COLO668 (cell line): ENCODE results near the gene HDDC3.
"Not testable (repeated sequence)": the region's sequence is repeated elsewhere in the genome, so short reads cannot be mapped to it uniquely, and the experiment has no call there.

ENCODE experiments used
- DNase-seq: peaks from one replicate; lab custom pipeline; 2025; ENCODE audit not compliant: unreplicated experiment; lab: John Stamatoyannopoulos, UW

HDDC3 gene

DNA sequence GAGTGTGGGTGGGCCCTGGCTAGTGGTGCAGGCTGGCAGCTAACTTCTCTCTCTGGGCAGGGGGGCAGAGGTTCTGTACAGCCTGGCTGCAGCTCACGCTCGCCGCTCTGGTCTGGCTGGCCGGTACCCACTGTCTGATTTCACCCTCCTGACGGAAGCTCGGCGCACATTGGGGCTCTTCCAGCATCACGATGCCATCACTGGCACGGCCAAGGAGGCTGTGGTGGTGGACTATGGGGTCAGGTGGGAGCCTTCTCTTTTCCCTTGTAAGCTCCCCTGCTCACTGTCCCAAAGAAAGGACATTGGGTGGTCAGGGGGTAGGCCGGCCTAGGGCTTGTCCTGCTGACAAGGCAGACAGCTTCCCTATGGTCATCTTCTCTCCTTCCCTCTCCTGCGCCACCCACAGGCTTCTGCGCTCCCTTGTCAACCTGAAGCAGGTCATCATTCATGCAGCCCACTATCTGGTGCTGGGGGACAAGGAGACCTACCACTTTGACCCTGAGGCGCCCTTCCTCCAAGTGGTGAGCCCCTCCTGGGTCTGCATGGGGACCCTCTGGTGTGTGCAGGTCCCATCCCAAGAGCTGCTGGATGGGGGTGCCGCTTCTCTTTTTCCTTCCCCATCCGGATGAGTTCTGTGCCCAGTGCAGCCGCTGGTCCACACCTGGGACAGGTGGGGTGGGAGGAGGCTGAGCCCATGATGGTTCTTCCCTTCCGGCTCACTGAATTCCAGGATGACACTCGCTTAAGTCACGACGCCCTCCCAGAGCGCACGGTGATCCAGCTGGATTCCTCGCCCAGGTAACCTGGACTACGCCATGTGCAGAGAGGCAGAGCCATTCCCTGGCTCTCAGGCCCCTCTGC is 21.7 kb downstream of the HDDC3 start:
- DNase-seq: no peak

DNA sequence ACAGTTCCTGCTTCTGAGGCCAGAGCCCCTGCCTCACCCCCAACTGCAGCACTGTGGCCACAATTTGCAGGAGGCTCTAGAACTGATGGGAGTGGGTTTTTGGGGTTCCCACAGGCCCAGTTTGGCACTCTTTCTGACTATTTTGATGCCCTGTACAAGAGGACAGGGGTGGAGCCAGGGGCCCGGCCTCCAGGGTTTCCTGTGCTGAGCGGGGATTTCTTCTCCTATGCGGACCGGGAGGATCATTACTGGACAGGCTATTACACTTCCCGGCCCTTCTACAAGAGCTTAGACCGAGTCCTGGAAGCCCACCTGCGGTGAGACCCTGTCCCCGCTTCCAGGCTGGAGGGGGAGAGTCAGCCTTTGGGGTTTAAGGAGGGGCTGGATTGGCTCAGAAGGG is 22.4 kb downstream of the HDDC3 start:
- DNase-seq: no peak

DNA sequence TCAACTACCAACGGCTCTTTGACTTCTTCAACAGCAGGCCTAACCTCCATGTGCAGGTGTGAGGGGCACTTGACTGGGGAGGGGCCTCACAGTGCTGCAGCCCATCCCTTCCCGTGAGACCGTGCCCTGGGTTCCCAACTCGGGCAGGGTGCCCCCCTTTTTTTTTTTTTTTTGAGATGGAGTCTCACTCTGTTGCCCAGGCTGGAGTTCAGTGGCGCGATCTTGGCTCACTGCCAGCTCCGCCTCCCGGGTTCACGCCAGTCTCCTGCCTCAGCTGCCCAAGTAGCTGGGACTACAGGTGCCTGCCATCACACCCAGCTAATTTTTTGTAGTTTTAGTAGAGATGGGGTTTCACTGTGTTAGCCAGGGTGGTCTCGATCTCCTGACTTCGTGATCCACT is 22.9 kb downstream of the HDDC3 start:
- DNase-seq: not testable (repeated sequence)

DNA sequence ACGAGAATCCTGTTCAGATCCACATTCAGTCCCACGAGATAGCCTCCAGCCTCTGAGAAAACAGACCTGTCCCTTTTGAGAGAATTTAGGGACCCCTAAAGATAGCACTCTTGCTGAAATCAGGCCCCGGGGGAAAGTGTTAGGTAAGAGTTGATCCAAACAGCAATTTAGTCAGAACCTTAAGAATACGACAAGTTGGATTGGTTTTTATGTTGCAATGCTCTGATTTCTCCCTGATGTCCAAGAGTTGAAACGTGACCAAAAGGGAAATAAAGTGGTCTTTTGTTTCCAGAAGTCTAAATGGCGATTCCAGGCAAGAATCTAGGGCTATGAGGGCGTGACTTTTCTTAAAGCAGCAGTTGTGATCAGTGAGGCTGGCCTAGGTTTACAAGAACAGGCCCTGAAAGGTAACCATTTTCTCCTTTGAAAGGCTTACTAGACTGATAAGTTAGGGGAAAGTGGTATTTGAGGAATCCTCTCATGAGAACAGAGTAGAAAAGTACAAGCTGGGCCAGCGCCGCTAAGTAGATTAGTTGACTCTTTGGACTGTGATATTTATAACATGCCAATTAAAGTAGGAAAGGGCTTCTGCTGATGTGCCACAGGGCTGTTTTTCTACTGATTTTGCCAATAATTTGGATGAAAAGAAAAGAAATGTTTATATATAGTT is 24.4 kb downstream of the HDDC3 start:
- DNase-seq: no peak

DNA sequence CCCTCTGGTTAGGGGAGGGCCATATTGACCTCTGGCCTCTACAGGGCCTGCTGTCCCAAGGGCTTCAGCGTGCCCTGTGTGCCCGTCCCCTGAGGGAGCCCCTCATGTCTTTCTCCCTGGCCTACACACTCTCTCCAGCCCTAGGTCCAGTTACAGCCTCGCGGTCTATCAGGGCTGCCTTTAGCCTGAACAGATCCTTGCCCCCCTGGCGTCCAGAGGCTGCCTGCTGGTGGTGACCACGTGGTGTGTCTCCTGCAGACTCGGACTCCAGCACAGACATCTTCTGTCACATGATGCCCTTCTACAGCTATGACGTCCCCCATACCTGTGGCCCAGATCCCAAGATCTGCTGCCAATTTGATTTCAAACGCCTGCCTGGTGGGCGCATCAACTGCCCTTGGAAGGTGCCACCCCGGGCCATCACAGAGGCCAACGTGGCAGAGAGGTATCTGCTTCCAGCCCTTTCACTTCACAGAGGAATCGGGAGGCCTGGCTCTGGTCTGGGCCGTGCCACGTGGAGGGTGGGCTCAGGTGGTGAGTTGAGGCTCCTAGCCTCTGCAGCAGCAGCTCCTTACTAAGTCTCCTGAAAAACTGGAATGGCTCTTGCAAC is 25.2 kb downstream of the HDDC3 start:
- DNase-seq: no peak

DNA sequence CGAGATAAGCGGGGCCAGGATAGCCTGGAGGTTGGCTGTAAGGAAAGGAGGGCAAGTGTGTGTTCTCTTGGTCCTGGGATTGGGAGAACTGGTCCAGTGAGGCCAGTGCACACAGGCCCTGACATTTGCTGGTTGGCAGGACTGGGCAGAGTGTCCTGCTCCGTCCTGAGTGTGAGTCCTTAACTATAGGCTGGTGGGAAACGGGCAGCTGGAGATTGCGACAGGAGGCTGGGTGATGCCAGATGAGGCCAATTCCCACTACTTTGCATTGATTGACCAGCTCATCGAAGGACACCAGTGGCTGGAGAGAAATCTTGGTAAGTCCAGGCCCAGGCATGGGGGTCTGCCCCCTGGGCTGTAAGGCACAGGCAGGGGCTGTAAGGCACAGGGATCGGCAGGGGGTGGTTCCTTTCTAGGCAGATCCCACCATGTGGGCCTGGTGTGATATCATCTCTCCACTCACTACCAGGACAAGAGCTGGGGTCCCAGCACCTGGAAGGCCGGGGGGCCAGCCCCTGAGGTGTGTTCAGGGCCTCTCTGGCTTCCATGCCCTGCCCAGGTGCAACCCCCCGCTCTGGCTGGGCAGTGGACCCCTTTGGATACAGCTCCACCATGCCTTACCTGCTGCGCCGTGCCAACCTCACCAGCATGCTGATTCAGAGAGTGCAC is 26.0 kb downstream of the HDDC3 start:
- DNase-seq: no peak

DNA sequence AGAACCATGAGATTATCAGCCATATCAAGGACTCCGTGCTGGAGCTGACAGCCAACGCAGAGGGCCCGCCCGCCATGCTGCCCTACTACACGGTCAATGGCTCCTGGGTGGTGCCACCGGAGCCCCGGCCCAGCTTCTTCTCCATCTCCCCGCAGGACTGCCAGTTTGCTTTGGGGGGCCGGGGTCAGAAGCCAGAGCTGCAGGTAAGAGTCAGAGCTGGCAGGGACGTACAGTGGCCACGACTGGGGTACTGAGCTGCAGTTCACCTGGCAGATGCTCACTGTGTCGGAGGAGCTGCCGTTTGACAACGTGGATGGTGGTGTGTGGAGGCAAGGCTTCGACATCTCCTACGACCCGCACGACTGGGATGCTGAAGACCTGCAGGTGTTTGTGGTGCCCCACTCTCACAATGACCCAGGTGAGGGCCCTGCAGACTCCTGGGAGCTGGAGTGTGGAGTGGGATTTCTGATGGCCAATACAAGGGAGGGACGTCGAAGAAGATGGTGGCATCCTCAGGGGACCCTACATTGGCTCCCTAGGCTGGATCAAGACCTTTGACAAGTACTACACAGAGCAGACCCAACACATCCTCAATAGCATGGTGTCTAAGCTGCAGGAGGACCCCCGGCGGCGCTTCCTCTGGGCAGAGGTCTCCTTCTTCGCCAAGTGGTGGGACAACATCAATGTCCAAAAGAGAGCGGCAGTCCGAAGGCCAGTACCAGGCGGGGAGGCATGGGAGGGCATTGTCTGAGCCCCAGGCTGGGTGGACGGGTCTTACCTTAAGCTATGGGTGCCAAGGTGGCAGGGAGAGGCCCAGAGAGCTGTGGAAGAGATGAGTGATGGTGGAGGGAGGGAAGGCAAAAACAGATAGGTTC is 26.8 kb downstream of the HDDC3 start:
- DNase-seq: no peak

DNA sequence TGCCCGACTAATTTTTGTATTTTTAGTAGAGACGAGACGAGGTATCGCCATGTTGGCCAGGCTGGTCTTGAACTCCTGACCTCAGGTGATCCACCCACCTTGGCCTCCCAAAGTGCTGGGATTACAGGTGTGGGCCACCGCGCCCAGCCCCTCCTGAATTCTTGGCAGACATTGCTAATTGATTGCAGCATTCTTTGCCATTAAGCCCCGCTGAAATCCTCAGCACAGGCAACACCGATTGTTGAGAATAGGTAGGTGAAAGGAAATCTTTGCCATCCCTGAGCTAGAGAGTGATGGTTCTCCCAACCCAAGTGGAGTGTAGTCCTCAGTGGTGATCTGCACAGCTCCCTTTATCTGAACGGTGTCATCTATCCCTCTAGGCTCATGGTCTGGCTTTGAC is 27.6 kb downstream of the HDDC3 start:
- no peak for DNase-seq

DNA sequence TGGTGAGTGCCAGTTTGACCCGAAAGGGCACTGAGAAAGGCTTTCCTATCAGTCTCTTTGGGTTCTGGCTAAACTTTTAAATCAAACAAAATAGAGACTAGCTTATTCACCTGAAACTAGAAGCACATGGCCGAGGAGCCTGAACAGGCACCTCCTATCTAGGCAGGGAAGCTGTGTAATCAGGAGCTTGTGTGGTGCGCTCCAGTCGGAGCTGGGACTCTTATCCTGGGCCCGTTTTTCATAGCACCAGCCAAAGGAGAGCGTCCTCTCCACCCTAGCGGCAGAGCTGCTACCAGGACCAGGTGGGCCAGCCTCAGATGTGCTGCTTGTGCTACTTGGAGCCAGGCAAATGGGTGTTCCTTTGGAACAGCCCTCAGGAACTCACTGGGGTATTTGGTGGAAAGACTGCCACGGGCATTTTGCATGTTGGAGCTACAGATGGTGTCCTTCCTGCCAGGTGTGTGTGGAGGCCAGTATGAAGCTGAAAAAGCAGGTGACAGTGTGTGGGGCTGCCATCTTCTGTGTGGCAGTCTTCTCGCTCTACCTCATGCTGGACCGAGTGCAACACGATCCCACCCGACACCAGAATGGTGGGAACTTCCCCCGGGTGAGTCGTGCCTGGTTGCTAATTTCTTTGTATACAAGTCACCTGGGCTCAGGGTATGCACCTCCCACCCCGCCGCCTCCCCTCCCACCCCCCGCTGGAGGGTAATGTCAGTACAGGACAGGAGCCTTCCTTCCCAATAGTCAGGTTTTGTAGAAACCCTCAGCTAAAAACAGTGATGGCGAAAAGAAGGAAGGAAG is 28.4 kb downstream of the HDDC3 start:
- peak; percentile 50 for DNase-seq

DNA sequence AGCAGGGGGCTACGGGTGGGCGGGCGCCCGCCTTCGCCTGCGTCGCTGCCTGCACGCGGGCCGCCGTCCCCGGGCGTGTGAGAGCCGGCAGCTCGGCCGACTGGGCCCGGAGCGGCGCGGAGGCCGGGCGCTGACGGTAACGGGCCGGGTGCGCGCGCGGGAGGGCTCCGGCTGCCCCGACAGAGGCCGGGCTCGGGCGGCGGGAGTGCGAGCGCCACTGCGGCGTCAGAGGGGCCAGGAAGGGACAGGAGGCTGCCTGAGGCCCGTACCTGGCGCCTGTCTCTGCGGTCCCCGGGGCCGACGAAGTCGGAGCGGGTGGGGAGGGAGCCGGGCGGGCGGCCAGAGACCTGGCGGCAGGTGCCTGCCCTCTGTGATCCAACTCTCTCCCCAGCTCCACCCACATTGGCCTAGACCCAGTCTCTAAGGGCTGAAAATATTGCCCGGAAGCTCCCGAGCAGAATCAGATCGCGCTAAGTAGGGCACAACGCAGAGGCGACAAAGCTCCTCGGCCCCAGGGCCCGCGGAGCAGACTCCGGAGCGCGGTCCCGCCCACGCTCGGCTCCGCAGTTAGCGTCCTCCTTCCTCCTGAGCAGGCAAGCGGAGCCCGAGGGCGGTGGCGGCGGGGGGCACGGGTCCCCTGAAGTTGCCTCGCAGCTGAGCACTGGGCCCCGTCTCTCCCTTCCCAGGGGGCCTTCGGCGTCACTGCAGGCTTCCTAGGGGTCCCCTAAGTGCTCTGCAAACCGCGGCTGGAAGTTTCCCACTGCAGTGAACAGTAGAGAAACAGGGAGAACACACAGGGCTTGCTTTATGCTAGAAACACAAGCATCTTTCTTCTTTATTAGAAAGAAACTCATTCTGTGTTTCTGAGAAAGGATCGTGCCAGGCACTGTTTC is 29.3 kb downstream of the HDDC3 start, which contains the start of gene MAN2A2:
Gene MAN2A2 (plus strand): TSS at position 463 of the 893 bp plus-strand sequence. CDS start 906 bp downstream, outside the sequence.
- peak; percentile 78 for DNase-seq

DNA sequence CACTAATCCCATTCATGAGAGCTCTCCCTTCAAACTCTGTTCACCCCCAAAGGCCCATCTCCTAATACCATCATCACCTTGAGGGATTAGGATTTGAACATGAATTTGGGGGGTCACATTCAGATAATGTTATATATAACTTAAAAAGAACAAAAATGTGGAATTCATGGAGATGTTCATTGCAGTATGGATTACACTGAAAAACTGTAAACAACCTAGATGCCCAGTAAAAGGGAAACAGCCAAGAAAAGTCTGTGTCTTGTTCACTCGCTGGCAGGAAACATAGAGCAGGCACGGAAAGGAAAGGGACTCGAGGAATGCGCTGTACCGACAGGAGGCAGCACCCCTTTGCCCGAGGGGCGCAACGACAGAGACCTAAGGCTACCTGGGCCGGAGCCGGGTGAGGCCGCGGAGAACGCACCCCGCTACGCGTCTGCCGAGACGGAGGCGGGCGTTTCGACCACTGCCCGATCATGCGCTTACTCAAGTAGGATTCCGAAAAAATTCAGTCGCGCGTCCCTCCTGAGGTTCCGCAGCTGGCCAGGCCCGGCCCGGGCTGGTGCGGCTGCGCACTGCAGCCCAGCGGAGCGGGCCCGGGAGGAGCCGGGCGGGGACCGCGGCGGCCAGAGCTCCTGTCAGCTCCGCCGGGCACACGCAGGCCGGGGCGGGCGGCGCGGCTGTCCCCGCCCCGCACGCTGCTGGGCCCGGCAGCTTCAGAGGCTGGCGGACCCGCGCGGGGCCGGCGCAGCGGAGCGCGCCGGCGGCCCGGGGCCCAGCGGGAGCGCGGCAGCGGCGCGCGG is 30.1 kb downstream of the HDDC3 start:
- DNase-seq: peak; percentile 87

DNA sequence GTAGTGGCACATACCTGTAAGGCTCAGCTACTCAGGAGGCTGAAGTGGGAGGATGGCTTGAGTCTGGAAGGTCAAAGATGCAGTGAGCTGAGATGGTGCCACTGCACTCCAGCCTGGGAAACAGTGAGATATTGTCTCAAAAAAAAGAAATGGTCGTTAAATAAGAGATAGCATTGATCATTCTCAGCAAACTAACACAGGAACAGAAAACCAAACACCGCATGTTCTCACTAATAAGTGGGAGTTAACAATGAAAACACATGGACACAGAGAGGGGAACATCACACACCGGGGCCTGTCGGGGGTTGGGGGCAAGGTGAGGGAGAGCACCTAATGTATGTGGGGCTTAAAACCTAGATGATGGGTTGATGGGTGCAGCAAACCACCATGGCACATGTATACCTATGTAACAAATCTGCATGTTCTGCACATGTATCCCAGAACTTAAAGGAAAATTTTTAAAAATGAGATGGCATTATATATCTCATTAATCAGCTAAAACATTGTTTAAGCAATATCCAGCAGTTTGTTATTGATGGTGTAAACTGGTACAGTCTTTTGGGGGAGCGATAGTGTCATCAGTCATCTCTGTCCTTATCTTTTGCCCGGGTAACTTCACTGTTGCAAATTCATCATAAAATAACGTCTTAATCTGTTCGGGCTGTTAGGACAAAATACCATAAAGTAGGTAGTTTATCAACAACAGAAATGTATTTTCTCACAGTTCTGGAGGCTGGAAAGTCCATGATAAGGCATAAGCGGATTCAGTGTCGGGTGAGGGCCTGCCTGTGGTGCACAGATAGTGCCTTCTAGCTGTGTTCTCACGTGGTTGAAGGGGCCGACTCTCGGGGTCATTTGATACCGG is 30.9 kb downstream of the HDDC3 start:
- DNase-seq: peak; percentile 7

DNA sequence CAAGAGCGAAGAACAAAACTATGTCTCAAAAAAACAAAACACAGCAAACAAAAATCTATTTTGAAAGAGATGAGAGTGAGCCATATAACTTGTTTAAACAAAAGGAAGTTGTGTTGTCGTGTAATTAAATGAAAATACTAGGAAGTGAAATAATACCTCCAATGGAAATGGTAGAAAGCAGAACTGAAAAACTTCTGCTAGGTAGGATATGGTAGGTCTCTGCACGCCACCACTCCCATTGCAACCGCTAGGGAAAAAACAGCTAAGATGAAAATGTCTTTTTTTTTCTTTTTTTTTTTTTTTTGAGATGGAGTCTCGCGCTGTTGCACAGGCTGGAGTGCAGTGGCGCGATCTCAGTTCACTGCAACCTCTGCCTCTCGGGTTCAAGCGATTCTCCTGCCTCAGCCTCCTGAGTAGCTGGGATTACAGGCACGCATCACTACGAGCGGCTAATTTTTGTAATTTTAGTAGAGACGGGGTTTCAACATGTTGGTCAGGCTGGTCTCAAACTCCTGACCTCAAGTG is 35.2 kb downstream of the HDDC3 start:
- DNase-seq: not testable (repeated sequence)

DNA sequence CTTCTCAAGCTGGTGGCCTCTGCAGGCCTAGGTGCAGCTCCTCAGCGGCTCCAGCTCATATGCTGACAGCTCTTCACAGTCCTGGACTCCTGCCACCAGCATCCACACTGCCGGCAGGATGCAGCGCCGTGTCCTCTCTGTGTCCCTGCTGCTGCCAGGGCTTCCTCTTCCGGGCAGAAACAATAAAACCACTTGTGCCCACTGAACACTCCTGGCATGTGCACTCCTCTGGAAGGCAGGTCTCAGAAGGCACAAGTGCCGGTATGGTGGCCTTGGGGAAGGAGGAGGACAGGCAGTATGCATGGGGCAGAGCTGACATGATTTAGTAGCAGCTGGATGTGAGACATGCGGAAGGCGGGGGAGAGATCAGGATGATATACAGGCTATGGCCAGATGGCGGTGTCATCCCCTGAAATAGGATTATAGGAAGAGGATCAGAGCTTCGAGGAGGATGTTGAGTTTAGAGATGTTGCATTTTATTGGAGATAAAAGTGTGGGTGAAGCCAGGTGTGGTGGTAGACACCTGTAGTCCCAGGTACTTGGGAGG is 36.7 kb downstream of the HDDC3 start:
- DNase-seq: peak; percentile 10

DNA sequence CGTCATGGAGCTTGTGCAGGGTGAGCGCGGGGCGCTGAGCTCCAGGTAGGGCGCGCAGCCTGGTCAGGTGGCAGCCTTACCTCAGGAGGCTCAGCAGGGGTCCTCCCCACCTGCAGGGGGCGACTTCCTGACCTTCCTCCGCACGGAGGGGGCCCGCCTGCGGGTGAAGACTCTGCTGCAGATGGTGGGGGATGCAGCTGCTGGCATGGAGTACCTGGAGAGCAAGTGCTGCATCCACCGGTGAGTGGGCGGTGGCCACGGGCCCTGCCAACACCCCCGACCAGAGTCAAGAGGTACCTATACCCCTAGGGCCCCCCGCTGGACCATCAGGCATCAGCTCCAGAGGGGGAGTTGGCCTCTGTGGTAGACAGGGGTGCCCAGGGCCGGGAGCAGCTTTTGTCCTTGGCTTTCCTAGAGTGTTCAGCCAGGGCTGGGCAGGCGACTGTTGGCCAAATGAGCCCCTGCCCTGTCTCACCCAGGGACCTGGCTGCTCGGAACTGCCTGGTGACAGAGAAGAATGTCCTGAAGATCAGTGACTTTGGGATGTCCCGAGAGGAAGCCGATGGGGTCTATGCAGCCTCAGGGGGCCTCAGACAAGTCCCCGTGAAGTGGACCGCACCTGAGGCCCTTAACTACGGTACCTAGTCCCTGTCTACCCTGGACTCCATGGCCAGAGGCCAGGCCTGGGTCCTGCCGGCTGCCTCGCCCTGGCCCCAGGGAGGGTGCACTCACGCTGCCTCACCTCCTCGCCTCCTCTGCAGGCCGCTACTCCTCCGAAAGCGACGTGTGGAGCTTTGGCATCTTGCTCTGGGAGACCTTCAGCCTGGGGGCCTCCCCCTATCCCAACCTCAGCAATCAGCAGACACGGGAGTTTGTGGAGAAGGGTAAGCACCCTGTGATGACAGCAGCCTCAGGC is 38.9 kb downstream of the HDDC3 start:
- DNase-seq: peak; percentile 6
